NCI-H345 treated with DMSO at 0.1 percent for 48 hours (cell line): ENCODE results near the gene CYB5D1.

Experiments
- DNase-seq: peaks from one replicate; lab custom pipeline; 2025; ENCODE audit not compliant: unreplicated experiment; lab: John Stamatoyannopoulos, UW

Gene CYB5D1

GRCh38 chr17:7884581-7885366 lies 27.0 kb downstream of the CYB5D1 start:
- DNase-seq, result no peak

GRCh38 chr17:7885367-7886226 lies 27.8 kb downstream of the CYB5D1 start:
- peak; percentile 8 for DNase-seq

DNA sequence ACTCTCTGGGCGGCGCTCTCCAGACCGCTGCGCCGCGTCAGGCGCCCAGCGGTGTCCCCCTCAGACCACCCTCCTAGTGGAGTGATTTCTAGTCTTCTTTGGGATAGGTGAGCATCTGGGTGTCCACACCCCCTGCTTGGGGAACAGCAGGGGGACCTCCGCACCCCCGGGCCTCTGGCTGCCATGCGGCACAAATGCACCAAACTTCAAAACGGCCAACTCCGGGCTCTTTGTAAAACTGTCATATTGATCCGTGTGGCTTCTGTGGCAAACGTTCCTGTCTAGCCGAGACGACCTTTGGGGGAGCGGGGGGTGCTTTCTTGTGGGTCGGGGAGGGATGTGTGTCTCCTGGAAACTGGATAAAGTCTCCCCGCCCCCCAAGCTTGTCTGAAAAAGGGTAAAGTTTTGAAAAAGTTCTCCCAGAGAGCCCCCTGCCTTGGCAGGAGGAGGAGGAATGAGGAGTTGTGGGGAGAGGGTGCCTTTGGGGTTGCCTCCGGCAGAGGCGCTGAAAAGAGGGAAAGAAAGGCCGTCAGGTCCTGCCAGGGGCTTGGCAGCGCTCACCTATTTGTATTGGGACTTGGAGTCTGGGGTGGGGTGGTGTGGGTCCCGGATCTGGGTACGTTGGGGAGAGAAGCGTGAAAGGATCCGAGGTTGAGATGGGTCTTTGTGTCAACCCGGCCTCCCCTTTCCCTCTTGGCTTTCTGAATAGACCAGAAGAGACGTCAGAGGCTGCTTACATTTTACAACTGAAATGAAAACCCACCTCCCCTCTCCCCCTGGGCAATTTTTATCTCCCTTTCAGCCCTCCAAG lies 28.6 kb downstream of the CYB5D1 start:
- DNase-seq, result no peak

- no peak for DNase-seq
Measured at GRCh38 chr17:7887038-7887481, 29.3 kb downstream of the CYB5D1 start.

GRCh38 chr17:7887482-7888183 lies 29.8 kb downstream of the CYB5D1 start:
- peak; percentile 83 for DNase-seq

- DNase-seq, result peak; percentile 32
Measured at GRCh38 chr17:7888184-7888920, 30.5 kb downstream of the CYB5D1 start, which contains the start of gene CHD3. CHD3 (plus strand) TSS chr17:7888789; CDS start chr17:7889001, 212 bp downstream.

DNA sequence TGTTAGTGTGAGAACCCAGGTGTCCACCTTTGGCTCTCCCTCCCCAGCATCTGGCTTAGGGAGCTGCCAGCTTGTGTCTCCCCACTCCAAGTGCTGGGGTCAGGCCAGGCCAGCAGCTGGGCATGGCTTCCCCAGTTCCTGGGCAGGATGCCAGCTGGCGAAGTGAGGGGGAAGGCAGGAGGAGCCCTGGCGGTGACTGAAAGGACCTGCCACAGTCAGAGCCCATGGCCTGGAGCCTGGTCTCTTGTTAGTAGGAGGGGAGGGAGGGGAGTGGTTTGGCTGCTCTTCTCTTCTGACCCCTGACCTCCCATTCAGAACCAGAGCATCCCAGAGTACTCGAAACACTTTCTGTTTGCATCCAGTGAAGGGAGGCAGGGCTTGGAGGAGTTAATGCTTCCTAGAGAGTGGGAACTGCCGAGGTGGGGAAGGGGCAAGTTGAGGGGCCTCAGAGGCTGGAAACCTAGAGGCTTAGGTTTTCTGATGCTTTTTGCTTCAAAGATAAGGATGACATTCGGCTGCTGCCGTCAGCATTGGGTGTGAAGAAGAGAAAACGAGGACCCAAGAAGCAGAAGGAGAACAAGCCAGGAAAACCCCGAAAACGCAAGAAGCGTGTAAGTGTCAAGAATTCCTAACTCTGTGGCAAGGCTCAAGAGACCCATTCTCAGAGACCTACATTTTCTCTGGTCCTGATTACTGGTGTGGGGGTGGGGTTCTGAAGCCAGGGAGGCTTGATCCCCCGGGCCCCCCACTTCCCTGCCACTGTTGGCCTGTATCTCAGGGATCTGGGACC lies 31.6 kb downstream of the CYB5D1 start:
- DNase-seq, result peak; percentile 66

DNA sequence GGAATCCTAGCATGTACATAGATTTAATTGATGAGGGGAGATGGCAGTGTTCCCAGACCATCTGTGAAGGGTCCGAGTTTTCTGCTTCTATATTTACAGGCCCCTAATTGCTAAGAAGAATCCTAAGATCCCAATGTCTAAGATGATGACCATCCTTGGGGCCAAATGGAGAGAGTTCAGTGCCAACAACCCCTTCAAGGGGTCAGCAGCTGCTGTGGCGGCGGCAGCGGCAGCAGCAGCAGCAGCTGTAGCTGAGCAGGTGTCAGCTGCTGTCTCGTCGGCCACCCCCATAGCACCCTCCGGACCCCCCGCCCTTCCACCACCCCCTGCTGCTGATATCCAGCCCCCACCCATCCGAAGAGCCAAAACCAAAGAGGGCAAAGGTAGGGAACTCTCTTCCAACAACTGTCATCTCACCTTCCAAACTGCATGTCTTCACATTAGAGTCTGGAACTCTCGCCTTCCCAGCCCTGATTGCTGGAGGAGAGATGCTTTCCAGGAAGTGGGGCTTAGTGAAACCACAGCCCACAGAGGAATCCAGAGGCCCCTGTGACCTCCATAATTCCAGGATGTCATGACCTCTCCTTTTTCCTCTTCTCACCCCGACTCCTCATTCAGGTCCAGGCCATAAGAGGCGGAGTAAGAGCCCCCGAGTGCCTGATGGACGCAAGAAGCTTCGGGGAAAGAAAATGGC lies 35.5 kb downstream of the CYB5D1 start:
- DNase-seq, result no peak

DNA sequence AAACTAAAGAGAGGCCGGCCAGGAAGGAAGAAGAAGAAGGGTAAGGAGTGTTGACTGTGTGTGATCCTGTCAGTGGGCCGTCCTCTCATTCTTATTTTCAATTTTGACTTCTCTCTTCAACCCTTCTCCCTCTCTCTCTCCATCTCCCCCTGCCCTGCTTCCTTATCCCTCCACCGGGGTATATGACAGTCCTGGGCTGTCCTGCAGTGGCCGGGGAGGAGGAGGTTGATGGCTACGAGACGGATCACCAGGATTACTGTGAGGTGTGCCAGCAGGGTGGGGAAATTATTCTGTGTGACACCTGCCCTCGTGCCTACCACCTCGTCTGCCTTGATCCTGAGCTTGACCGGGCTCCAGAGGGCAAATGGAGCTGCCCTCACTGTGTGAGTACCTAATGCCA lies 36.4 kb downstream of the CYB5D1 start:
- no peak for DNase-seq

GRCh38 chr17:7894866-7895265 lies 37.1 kb downstream of the CYB5D1 start:
- DNase-seq, result no peak

- DNase-seq, result no peak
Measured at GRCh38 chr17:7897090-7897489, 39.3 kb downstream of the CYB5D1 start.

GRCh38 chr17:7897773-7898172 lies 40.0 kb downstream of the CYB5D1 start:
- no peak for DNase-seq

GRCh38 chr17:7903154-7904103 lies 45.6 kb downstream of the CYB5D1 start:
- no peak for DNase-seq

DNA sequence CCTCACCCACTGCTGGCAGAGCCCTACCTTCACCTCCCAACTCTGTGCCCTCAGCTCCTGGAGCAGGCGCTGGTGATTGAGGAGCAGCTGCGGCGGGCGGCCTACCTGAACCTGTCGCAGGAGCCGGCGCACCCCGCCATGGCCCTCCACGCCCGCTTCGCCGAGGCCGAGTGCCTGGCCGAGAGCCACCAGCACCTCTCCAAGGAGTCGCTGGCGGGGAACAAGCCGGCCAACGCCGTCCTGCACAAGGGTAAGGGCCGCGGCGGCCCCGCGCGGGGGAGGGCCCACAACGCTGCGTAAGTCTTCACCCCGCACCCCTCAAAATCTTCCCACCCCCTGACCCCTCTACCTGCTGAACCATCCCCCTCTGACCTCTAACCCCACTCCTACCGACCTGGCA lies 51.3 kb downstream of the CYB5D1 start:
- DNase-seq, result no peak

DNA sequence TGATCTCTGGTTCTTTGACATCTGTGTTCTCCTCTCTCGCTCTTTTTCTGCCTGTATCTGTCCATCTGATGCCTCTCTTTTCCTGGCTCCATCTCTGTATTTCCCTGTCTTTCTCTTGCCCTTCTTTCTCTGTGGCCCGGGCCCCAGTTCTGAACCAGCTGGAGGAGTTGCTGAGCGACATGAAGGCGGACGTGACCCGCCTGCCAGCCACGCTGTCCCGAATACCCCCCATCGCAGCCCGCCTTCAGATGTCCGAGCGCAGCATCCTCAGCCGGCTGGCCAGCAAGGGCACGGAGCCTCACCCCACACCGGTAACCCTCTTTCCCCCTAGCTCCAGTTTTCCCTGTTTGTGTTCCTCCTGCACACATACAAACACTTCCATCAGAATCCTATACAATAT lies 52.5 kb downstream of the CYB5D1 start:
- DNase-seq, result no peak

- no peak for DNase-seq
Measured at GRCh38 chr17:7910711-7911110, 52.9 kb downstream of the CYB5D1 start.

DNA sequence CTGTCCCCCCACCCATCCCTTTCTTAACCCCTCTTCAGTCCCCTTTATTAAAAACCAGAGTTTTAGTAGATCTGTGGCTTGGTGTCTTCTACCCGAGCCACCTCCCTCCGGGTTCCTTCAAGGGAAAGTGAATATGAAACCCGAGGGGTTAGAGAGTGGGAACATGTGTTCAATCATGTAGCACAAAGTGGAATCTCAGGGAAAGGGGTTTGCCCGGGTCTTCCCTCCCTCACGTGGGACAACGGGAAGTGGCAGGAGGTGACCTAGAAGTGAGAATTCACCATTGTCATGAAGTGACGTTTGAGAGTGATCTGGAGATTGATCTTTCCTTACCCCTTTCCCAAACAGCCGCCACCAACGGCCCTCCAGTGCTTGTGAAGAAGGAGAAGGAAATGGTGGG lies 53.3 kb downstream of the CYB5D1 start:
- no peak for DNase-seq
